GM19372 (cell line): ENCODE results near the gene PCDHGA2.
"Not testable (repeated sequence)": the region's sequence is repeated elsewhere in the genome, so short reads cannot be mapped to it uniquely, and the experiment has no call there.

Experiments used
- ATAC-seq: cut with Tn5 transposase; IDR thresholded peaks from one replicate; pipeline ENCODE4 v1.9.1; 2021; ENCODE audit warnings: mild to moderate bottlenecking, low read depth, moderate library complexity; ENCODE audit not compliant: unreplicated experiment

The PCDHGA2 gene

GRCh38 chr5:141345327-141345726 is 6.8 kb downstream of the PCDHGA2 start:
- no peak for ATAC-seq

GRCh38 chr5:141346017-141346416 is 7.5 kb downstream of the PCDHGA2 start:
- not testable (repeated sequence) for ATAC-seq

- ATAC-seq, result no peak
Observed at GRCh38 chr5:141349917-141350619, 11.5 kb downstream of the PCDHGA2 start, which contains the start of gene PCDHGB1. TSS of gene PCDHGB1 (plus strand) at chr5:141350099. CDS start at chr5:141350261, 162 bp downstream.

- no peak for ATAC-seq
Observed at GRCh38 chr5:141351591-141351990, 13.0 kb downstream of the PCDHGA2 start.

GRCh38 chr5:141354900-141355469 is 16.4 kb downstream of the PCDHGA2 start, which contains the start of gene PCDHGA4:
TSS of gene PCDHGA4 (plus strand) at chr5:141355021. CDS start at chr5:141355108, 87 bp downstream.
- no peak for ATAC-seq

GRCh38 chr5:141355641-141356040 is 17.1 kb downstream of the PCDHGA2 start:
- ATAC-seq, result no peak

GRCh38 chr5:141356133-141356532 is 17.6 kb downstream of the PCDHGA2 start:
- ATAC-seq, result no peak

- ATAC-seq, result no peak
Observed at GRCh38 chr5:141356950-141357349, 18.4 kb downstream of the PCDHGA2 start.

- no peak for ATAC-seq
Observed at GRCh38 chr5:141359790-141360426, 21.3 kb downstream of the PCDHGA2 start, which contains the start of gene PCDHGB2. TSS of gene PCDHGB2 (plus strand) at chr5:141359994. CDS start at chr5:141360136, 142 bp downstream.

GRCh38 chr5:141360685-141361084 is 22.1 kb downstream of the PCDHGA2 start:
- ATAC-seq, result no peak

GRCh38 chr5:141362719-141363118 is 24.2 kb downstream of the PCDHGA2 start:
- ATAC-seq, result no peak

- no peak for ATAC-seq
Observed at GRCh38 chr5:141363952-141364660, 25.5 kb downstream of the PCDHGA2 start, which contains the start of gene PCDHGA5. TSS of gene PCDHGA5 (plus strand) at chr5:141364162. CDS start at chr5:141364331, 169 bp downstream.

GRCh38 chr5:141366016-141366896 is 27.7 kb downstream of the PCDHGA2 start:
- ATAC-seq, result no peak

- no peak for ATAC-seq
Observed at GRCh38 chr5:141369994-141370848, 31.7 kb downstream of the PCDHGA2 start, which contains the start of gene PCDHGB3. TSS of gene PCDHGB3 (plus strand) at chr5:141370242. CDS start at chr5:141370395, 153 bp downstream.

- no peak for ATAC-seq
Observed at GRCh38 chr5:141371572-141372475, 33.3 kb downstream of the PCDHGA2 start.

- ATAC-seq, result no peak
Observed at GRCh38 chr5:141373673-141374317, 35.2 kb downstream of the PCDHGA2 start, which contains the start of gene PCDHGA6. TSS of gene PCDHGA6 (plus strand) at chr5:141373891. CDS start at chr5:141374084, 193 bp downstream.

- no peak for ATAC-seq
Observed at GRCh38 chr5:141374627-141375026, 36.1 kb downstream of the PCDHGA2 start.
